Nephron (organoid): ENCODE measurements around the gene NFATC1.

Experiments used
- H3K27ac Mint-ChIP-seq, 3 experiments: 2 replicates each; pipeline ENCODE4 v1.8.0; 2020; ENCODE audit warnings: mixed read lengths in 3 of 3, mild to moderate bottlenecking in 2 of 3, moderate library complexity in 1 of 3
- H3K27me3 Mint-ChIP-seq: 2 replicates; pipeline ENCODE4 v1.8.0; 2021; ENCODE audit warnings: low read depth, mild to moderate bottlenecking, moderate library complexity, mixed read lengths
- H3K36me3 Mint-ChIP-seq: 2 replicates; pipeline ENCODE4 v1.8.0; 2020; ENCODE audit warnings: low read depth, mixed read lengths
- H3K4me1 Mint-ChIP-seq: 2 replicates; pipeline ENCODE4 v1.8.0; 2020; ENCODE audit warnings: mixed read lengths
- H3K4me3 Mint-ChIP-seq, 3 experiments: 2 replicates each; pipeline ENCODE4 v1.8.0; 2020; ENCODE audit warnings: mild to moderate bottlenecking in 3 of 3, mixed read lengths in 3 of 3, moderate library complexity in 2 of 3
- H3K9me3 Mint-ChIP-seq: 2 replicates; pipeline ENCODE4 v1.8.0; 2020; ENCODE audit warnings: mixed read lengths
- TF ChIP-seq, protein P1 (sequence below), 3 experiments: fragments of 200-600 bp; sonication (generic); IDR thresholded peaks; one replicate each; pipeline ENCODE4 v1.5.0; 2021; ENCODE audit warnings: antibody characterized with exemption in 3 of 3; ENCODE audit not compliant: unreplicated experiment in 3 of 3

The NFATC1 gene

GRCh38 chr18:79388043-79388442, 7.7 kb upstream of the NFATC1 start:
- TF ChIP-seq, protein P1, sequence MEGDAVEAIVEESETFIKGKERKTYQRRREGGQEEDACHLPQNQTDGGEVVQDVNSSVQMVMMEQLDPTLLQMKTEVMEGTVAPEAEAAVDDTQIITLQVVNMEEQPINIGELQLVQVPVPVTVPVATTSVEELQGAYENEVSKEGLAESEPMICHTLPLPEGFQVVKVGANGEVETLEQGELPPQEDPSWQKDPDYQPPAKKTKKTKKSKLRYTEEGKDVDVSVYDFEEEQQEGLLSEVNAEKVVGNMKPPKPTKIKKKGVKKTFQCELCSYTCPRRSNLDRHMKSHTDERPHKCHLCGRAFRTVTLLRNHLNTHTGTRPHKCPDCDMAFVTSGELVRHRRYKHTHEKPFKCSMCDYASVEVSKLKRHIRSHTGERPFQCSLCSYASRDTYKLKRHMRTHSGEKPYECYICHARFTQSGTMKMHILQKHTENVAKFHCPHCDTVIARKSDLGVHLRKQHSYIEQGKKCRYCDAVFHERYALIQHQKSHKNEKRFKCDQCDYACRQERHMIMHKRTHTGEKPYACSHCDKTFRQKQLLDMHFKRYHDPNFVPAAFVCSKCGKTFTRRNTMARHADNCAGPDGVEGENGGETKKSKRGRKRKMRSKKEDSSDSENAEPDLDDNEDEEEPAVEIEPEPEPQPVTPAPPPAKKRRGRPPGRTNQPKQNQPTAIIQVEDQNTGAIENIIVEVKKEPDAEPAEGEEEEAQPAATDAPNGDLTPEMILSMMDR (IDR thresholded peaks at IDR 0.05; ENCODE audit: unreplicated experiment in 3 of 3) = no peak
- H3K36me3 Mint-ChIP-seq = no peaks in the 10 kb centered on the region
- no peaks in the 10 kb centered on the region for H3K9me3 Mint-ChIP-seq
- peaks cover 54% of the 10 kb centered on the region for H3K27me3 Mint-ChIP-seq
- no peak overlapping the region for H3K4me3 Mint-ChIP-seq
- H3K4me1 Mint-ChIP-seq = peaks cover 19% of the 10 kb centered on the region
- H3K27ac Mint-ChIP-seq = no peak overlapping the region

DNA sequence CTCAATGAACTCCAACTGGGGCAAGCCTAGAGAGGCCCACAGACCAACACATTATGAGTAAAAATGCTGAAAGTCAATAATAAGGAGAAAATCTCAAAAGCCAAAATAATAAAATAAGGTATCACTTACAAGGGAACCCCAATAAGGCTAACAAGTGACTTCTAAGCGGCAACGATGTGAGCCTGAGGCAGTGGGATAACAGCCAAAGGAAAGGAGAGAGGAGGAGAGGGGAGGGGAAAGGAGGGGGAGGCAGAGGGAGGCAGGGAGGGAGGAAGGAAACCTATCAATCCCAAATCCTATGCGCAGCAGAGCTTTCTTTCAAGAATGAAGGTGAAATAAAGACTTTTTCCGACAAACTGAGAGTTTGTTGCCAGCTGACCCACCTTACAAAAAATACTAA, 6.0 kb upstream of the NFATC1 start:
- peaks cover 59% of the 10 kb centered on the region for H3K27me3 Mint-ChIP-seq

DNA sequence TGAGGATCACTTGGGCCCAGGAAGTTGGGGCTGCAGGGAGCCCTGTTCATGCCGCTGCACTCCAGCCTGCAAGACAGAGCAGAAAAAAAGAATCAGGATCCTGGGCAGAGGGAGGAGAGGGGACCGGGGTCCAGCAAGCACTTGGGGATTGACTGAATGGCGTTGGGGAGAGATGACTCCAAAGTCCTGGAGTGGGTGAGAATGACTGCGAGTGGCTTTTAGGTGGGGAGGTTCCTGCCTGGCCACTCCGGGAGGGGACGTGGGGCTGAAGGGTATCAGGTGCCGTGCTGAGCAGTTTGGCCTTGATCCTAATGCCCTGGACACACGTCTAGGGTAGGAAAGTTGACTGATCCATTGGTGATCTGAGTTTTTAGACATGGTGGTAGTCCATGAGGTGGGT, 3.5 kb upstream of the NFATC1 start:
- Mint-ChIP-seq H3K4me1 (peaks cover 17% of the 10 kb centered on the region), H3K9me3 (no peaks in the 10 kb centered on the region), H3K36me3 (no peaks in the 10 kb centered on the region), H3K27ac (peak overlapping the region in 1 of 3 experiments; percentile 16), H3K27me3 (peaks cover 62% of the 10 kb centered on the region), H3K4me3 (peak overlapping the region; percentile 57 to 73 (median 70))
- TF ChIP-seq, protein P1 (IDR thresholded peaks at IDR 0.05; ENCODE audit: unreplicated experiment in 3 of 3) = no peak

More for the DNA sequence above, 6.0 kb upstream of the NFATC1 start:
- H3K4me1 Mint-ChIP-seq = peaks cover 19% of the 10 kb centered on the region
- H3K4me3 Mint-ChIP-seq = no peak overlapping the region
- TF ChIP-seq, protein P1 (IDR thresholded peaks at IDR 0.05; ENCODE audit: unreplicated experiment in 3 of 3) = no peak
- no peaks in the 10 kb centered on the region for H3K9me3 Mint-ChIP-seq
- no peaks in the 10 kb centered on the region for H3K36me3 Mint-ChIP-seq
- no peak overlapping the region for H3K27ac Mint-ChIP-seq

DNA sequence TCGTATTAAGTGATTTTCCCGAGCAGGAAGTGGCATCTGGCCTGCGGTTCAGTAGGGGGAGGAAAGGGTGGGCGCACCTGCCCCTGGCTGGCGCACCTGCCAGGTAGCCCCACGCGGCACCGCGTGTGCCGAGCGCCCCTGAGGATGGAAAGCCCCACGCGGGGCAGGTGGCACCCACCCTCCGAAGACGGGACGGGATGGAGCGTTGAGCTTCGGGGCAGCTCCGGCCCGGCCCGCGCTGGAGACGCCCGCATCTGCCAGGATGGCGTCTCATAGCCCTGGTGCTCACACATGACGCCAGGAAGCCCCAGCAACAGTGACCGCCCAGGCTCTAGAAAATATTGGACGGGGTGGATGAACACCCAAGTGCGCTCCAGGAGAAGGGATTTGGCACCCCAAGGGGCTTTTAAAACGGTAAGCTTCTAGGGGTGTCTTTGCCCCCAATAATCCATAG, 2.5 kb upstream of the NFATC1 start:
- Mint-ChIP-seq H3K4me1 (peaks cover 11% of the 10 kb centered on the region), H3K36me3 (no peaks in the 10 kb centered on the region), H3K4me3 (peak overlapping the region; percentile 82 to 90 (median 86)), H3K27ac (peak overlapping the region; percentile 56 to 95 (median 70)), H3K9me3 (no peaks in the 10 kb centered on the region), H3K27me3 (peaks cover 69% of the 10 kb centered on the region)
- TF ChIP-seq, protein P1 (IDR thresholded peaks at IDR 0.05; ENCODE audit: unreplicated experiment in 3 of 3) = no peak

- Mint-ChIP-seq H3K4me3 (peak overlapping the region; percentile 82 to 90 (median 86)), H3K27ac (peak overlapping the region; percentile 56 to 95 (median 70)), H3K4me1 (peaks cover 9% of the 10 kb centered on the region), H3K27me3 (peaks cover 76% of the 10 kb centered on the region), H3K9me3 (no peaks in the 10 kb centered on the region), H3K36me3 (no peaks in the 10 kb centered on the region)
- TF ChIP-seq, protein P1 (IDR thresholded peaks at IDR 0.05; ENCODE audit: unreplicated experiment in 3 of 3) = no peak
Observed at GRCh38 chr18:79393635-79394533, 1.8 kb upstream of the NFATC1 start.
